PC-3 (cell line): Measurements from ENCODE around the gene UBAP2. TPM values are rescaled to one million over a fixed set of nuclear protein-coding genes. Genes with fewer than 3 reads are reported as not detected.
"Not testable (repeated sequence)": the region's sequence is repeated elsewhere in the genome, so short reads cannot be mapped to it uniquely, and the experiment has no call there.

Source experiments
- ATAC-seq: fragments of 200-7000 bp; cut with Tn5 transposase; 2 replicates; pipeline ENCODE4 v1.9.1; 2020; ENCODE audit warnings: mild to moderate bottlenecking, moderate library complexity
- BruUV-seq: library from RNA; stranded (reverse); fragments of 400-500 nt; replicated peaks from 2 replicates; lab custom pipeline; 2021; lab: Mats Ljungman, UMichigan
- CTCF ChIA-PET: fragments of 300-600 bp; sonication (Branson Sonifier 250); formaldehyde crosslinking; loops from one replicate; lab custom pipeline; 2022; ENCODE audit warnings: antibody characterized with exemption; lab: Charles Lee
- POLR2A ChIA-PET: fragments of 300-600 bp; sonication (Branson Sonifier 250); formaldehyde crosslinking; loops from one replicate; lab custom pipeline; 2022; ENCODE audit warnings: antibody characterized with exemption; ENCODE audit not compliant: unreplicated experiment; lab: Charles Lee
- DNase-seq: peaks from one replicate; pipeline ENCODE4 v3.0.0-alpha.2; 2015
- H2AFZ ChIP-seq: fragments of 300-600 bp; sonication (generic); 2 replicates; pipeline ENCODE4 v1.6.0; 2016; ENCODE audit warnings: antibody characterized with exemption, low read length
- H3F3A ChIP-seq: fragments of 300-600 bp; sonication (generic); one replicate; pipeline ENCODE4 v1.6.0; 2017; ENCODE audit warnings: antibody characterized with exemption, low read length, control low read depth, mild to moderate bottlenecking; ENCODE audit not compliant: unreplicated experiment
- H3K27ac ChIP-seq: fragments of 300-600 bp; sonication (generic); 2 replicates; pipeline ENCODE4 v1.5.1; 2016; ENCODE audit warnings: mild to moderate bottlenecking, low read length
- H3K27me3 ChIP-seq: fragments of 300-600 bp; sonication (generic); 2 replicates; pipeline ENCODE4 v1.6.1; 2016; ENCODE audit warnings: low read length, mixed read lengths
- H3K36me3 ChIP-seq: fragments of 300-600 bp; sonication (generic); 2 replicates; pipeline ENCODE4 v1.6.1; 2016; ENCODE audit warnings: low read depth, mixed run types, low read length, mixed read lengths
- H3K4me1 ChIP-seq: fragments of 300-600 bp; sonication (generic); 2 replicates; pipeline ENCODE4 v1.5.1; 2016; ENCODE audit warnings: low read length; ENCODE audit not compliant: insufficient read depth
- H3K4me2 ChIP-seq: fragments of 300-600 bp; sonication (generic); 2 replicates; pipeline ENCODE4 v1.6.0; 2016; ENCODE audit warnings: low read length
- H3K4me3 ChIP-seq: fragments of 300-600 bp; sonication (generic); 2 replicates; pipeline ENCODE4 v1.5.1; 2016; ENCODE audit warnings: mild to moderate bottlenecking, low read length, mixed read lengths
- H3K79me2 ChIP-seq: fragments of 300-600 bp; sonication (generic); 2 replicates; pipeline ENCODE4 v1.6.1; 2017; ENCODE audit warnings: low read length, mixed read lengths
- H3K9ac ChIP-seq: fragments of 300-600 bp; sonication (generic); 2 replicates; pipeline ENCODE4 v1.6.0; 2016; ENCODE audit warnings: mild to moderate bottlenecking, low read length
- H3K9me2 ChIP-seq: fragments of 300-600 bp; sonication (generic); replicated peaks from 2 replicates; pipeline ENCODE4 v1.6.1; 2016; ENCODE audit warnings: mixed run types, low read length, mixed read lengths
- H3K9me3 ChIP-seq: fragments of 300-600 bp; sonication (generic); 2 replicates; pipeline ENCODE4 v1.6.1; 2016; ENCODE audit warnings: low read length, mixed read lengths
- H4K20me1 ChIP-seq: fragments of 300-600 bp; sonication (generic); 2 replicates; pipeline ENCODE4 v1.6.1; 2016; ENCODE audit warnings: low read length, mixed read lengths
- EZH2 ChIP-seq: fragments of 300-600 bp; sonication (generic); IDR thresholded peaks from one replicate; pipeline ENCODE4 v1.6.1; 2017; ENCODE audit warnings: antibody characterized with exemption, mild to moderate bottlenecking, low read length; ENCODE audit not compliant: unreplicated experiment
- EZH2phosphoT487 ChIP-seq: fragments of 300-600 bp; sonication (generic); IDR thresholded peaks from 2 replicates; pipeline ENCODE4 v1.6.1; 2018; ENCODE audit warnings: mild to moderate bottlenecking, antibody characterized with exemption, low read length, borderline replicate concordance
- intact Hi-C: fragments of 100-400 bp; cut with micrococcal nuclease; formaldehyde crosslinking; loops from 2 replicates; pipeline ENCODE4 v1.9.0; 2023
- total RNA-seq: library from RNA; depleted of rRNA; stranded (reverse); fragments of >200 nt; gene quantifications from 2 replicates; pipeline ENCODE4 v1.2.3, GENCODE V29; 2014
- TF ChIP-seq, protein P1 (sequence below): fragments of 300-600 bp; sonication (generic); conservative IDR thresholded peaks from 2 replicates; pipeline ENCODE4 v1.5.1; 2017; ENCODE audit warnings: antibody characterized with exemption, low read depth, mild to moderate bottlenecking, low read length

Gene UBAP2
- total RNA-seq, 1 experiment from 2014 or later: 12.6 TPM

DNA sequence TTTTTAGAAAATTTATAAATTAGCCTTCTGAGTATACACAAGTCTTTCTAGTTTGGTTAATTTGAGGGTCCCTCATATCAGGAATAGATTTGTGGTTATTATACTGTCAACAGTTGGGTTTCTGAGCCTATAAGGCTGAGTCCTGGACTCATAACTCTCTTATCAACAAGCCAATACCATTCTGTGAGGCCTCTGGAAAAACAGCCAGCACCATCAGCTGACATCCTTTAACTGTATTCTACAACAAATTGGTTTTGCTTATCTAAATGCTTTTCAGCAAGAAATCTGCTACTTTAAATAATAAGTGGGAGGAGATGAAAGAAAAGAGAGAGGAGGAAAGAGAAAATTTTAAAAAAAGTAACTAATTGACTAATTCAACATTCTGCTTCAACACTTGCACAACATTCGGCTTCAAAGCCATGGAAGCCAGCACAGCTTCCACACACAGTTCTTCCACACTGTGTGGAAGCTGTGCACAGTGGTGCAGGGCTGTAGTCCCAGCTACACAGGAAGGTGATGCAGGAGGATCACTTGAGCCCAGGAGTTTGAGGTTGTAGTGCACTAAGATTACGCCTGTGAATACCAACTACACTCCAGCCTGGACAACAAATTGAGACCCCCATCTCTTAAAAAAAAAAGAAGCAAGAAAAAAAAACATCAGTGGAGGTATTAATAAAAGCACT lies 84.5 kb downstream of the UBAP2 start:
- H3K27ac ChIP-seq: no peak overlapping the region
- intact Hi-C loops: no loop called here
- no peak overlapping the region for H3K4me2 ChIP-seq
- H3K27me3 ChIP-seq: no peaks in the 10 kb centered on the region
- no peak for ATAC-seq
- H3F3A ChIP-seq: no peaks in the 10 kb centered on the region
- POLR2A ChIA-PET: no interaction called here
- H3K4me1 ChIP-seq: no peaks in the 10 kb centered on the region
- no peaks in the 10 kb centered on the region for H3K9me3 ChIP-seq
- no peaks in the 10 kb centered on the region for H3K79me2 ChIP-seq
- no peak for DNase-seq
- no peak overlapping the region for H2AFZ ChIP-seq
- TF ChIP-seq, protein P1, sequence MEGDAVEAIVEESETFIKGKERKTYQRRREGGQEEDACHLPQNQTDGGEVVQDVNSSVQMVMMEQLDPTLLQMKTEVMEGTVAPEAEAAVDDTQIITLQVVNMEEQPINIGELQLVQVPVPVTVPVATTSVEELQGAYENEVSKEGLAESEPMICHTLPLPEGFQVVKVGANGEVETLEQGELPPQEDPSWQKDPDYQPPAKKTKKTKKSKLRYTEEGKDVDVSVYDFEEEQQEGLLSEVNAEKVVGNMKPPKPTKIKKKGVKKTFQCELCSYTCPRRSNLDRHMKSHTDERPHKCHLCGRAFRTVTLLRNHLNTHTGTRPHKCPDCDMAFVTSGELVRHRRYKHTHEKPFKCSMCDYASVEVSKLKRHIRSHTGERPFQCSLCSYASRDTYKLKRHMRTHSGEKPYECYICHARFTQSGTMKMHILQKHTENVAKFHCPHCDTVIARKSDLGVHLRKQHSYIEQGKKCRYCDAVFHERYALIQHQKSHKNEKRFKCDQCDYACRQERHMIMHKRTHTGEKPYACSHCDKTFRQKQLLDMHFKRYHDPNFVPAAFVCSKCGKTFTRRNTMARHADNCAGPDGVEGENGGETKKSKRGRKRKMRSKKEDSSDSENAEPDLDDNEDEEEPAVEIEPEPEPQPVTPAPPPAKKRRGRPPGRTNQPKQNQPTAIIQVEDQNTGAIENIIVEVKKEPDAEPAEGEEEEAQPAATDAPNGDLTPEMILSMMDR: no peak
- TF ChIP-seq EZH2phosphoT487 (no peak), EZH2 (no peak)
- no peaks in the 10 kb centered on the region for H4K20me1 ChIP-seq
- CTCF ChIA-PET: no interaction called here
- no peak overlapping the region for H3K4me3 ChIP-seq
- no TSS peak for BruUV-seq
- H3K36me3 ChIP-seq: peaks cover 14% of the 10 kb centered on the region
- no peaks in the 10 kb centered on the region for H3K9me2 ChIP-seq
- H3K9ac ChIP-seq: no peak overlapping the region

DNA sequence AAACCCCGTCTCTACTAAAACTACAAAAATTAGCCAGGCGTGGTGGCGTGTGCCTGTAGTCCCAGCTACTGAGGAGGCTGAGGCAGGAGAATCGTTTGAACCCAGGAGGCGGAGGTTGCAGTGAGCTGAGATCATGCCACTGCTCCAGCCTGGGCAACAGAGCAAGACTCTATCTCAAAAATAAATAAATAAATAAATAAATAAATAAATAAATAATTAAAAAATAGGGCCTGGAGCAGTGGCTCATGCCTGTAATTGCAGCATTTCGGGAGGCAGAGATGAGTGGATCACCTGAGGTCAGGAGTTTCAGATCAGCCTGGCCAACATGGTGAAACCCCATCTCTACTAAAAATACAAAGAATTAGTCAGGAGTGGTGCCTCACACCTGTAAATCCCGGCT lies 86.2 kb downstream of the UBAP2 start:
- H3K27me3 ChIP-seq, DNase-seq, CTCF ChIA-PET, ATAC-seq, H2AFZ ChIP-seq, POLR2A ChIA-PET, H3K4me1 ChIP-seq, H3K9me2 ChIP-seq, H3F3A ChIP-seq, H3K9me3 ChIP-seq, H3K4me2 ChIP-seq, H3K27ac ChIP-seq, H3K9ac ChIP-seq, H3K4me3 ChIP-seq, intact Hi-C loops, BruUV-seq, H4K20me1 ChIP-seq, H3K79me2 ChIP-seq: not testable (repeated sequence)
- H3K36me3 ChIP-seq: peaks cover 14% of the 10 kb centered on the region

DNA sequence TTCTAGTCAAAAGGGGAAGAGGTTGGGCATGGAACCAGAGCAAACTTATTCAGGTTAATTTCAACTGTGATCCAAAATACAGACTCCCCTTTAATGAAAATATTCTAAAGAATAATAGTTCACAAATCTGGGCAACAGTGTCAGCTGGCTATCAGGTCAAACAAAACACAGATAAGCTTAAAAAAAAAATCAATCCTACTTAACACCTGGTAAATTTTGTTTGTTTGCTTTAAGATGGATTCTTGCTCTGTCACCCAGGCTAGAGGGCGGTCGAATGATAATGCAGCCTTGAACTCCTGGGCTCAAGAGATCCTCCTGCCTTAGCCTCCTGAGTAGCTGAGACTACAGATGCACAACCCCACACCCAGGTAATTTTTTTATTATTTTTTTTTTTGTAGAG lies 89.0 kb downstream of the UBAP2 start:
- no peak overlapping the region for H3K9ac ChIP-seq
- no peak overlapping the region for H3K27ac ChIP-seq
- no peaks in the 10 kb centered on the region for H3K9me3 ChIP-seq
- no peaks in the 10 kb centered on the region for H3F3A ChIP-seq
- no peak overlapping the region for H3K4me3 ChIP-seq
- H3K79me2 ChIP-seq: no peaks in the 10 kb centered on the region
- ATAC-seq (no peak), DNase-seq (no peak)
- TF ChIP-seq EZH2phosphoT487 (no peak), EZH2 (no peak)
- TF ChIP-seq, protein P1: no peak
- no peak overlapping the region for H2AFZ ChIP-seq
- H4K20me1 ChIP-seq: no peaks in the 10 kb centered on the region
- BruUV-seq: no TSS peak
- H3K27me3 ChIP-seq: no peaks in the 10 kb centered on the region
- POLR2A ChIA-PET: no interaction called here
- peaks cover 14% of the 10 kb centered on the region for H3K36me3 ChIP-seq
- H3K9me2 ChIP-seq: no peaks in the 10 kb centered on the region
- intact Hi-C loops: no loop called here
- no peaks in the 10 kb centered on the region for H3K4me1 ChIP-seq
- CTCF ChIA-PET: no interaction called here
- no peak overlapping the region for H3K4me2 ChIP-seq
